HEK293T (cell line): ENCODE measurements around the gene ITPKB.
"Not testable (repeated sequence)": the region's sequence is repeated elsewhere in the genome, so short reads cannot be mapped to it uniquely, and the experiment has no call there.

ENCODE experiments used
- BHLHE40 ChIP-seq: fragments of 450-650 bp; IDR thresholded peaks from 2 replicates; pipeline ENCODE4 v1.6.1; 2016; ENCODE audit warnings: mild to moderate bottlenecking, moderate library complexity, borderline replicate concordance
- ELF4 ChIP-seq: fragments of 450-650 bp; IDR thresholded peaks from 2 replicates; pipeline ENCODE4 v1.6.1; 2017; ENCODE audit warnings: antibody characterized with exemption
- FOXA1 ChIP-seq: fragments of 450-650 bp; IDR thresholded peaks from 2 replicates; pipeline ENCODE4 v1.6.1; 2016; ENCODE audit warnings: mild to moderate bottlenecking
- FOXK2 ChIP-seq: fragments of 450-650 bp; IDR thresholded peaks from 2 replicates; pipeline ENCODE4 v1.6.1; 2016; ENCODE audit warnings: mild to moderate bottlenecking
- FOXM1 ChIP-seq: fragments of 450-650 bp; IDR thresholded peaks from 2 replicates; pipeline ENCODE4 v1.6.1; 2017; ENCODE audit warnings: mild to moderate bottlenecking, borderline replicate concordance
- NFRKB ChIP-seq: fragments of 450-650 bp; IDR thresholded peaks from 2 replicates; pipeline ENCODE4 v1.6.1; 2016; ENCODE audit warnings: mild to moderate bottlenecking, moderate library complexity
- SP1 ChIP-seq: fragments of 450-650 bp; IDR thresholded peaks from 2 replicates; pipeline ENCODE4 v1.6.1; 2017
- TARDBP ChIP-seq: fragments of 450-650 bp; IDR thresholded peaks from 2 replicates; pipeline ENCODE4 v1.6.1; 2016

DNA sequence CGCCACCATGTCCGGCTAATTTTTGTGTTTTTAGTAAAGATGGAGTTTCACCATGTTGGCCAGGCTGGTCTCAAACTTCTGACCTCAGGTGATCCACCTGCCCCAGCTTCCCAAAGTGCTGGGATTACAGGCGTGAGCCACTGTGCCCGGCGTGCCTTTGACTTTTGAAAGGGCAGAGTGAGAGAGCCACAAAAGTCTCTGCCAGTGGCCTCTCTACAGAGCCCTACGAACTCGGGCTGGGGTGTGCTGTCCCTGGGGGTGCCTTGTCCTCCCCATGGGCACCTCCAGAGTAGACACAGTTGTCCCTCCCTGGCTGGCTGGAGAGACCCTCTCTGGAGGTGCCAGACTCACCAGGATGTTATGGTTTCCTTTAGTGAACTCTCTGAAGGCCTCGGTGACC lies 99.9 kb downstream of the ITPKB start:
- not testable (repeated sequence) for TF ChIP-seq NFRKB, SP1, FOXM1, FOXK2, TARDBP, BHLHE40, FOXA1, ELF4
